Measurements from ENCODE around the gene PRKN. TPM values are rescaled to one million over a fixed set of nuclear protein-coding genes. Genes with fewer than 3 reads are reported as not detected.

Gene PRKN
- total RNA-seq, 2 donors from 2014 or later: 10.7 to 21.2 TPM

DNA sequence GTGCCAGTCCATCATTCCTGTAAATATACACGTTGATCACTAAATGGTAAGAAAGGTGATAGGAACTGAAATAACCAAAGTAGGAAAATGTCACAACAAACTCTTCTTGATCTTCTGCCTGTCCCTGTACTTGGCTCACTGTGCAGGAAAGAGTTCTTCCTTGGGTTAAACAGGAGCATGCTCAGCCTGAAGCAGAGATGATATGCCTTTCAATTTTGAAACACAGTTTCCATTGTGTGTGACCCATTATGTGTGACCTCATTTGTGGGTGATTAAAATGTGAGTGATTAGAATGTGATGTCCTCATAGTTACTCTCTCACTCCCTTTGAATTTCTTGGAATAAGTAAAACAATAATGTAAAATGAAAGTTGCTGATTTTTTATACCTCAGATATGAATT, 1026.5 kb downstream of the PRKN start:
- 40% methylated on average over 1 of the region's 1 CpG for WGBS

DNA sequence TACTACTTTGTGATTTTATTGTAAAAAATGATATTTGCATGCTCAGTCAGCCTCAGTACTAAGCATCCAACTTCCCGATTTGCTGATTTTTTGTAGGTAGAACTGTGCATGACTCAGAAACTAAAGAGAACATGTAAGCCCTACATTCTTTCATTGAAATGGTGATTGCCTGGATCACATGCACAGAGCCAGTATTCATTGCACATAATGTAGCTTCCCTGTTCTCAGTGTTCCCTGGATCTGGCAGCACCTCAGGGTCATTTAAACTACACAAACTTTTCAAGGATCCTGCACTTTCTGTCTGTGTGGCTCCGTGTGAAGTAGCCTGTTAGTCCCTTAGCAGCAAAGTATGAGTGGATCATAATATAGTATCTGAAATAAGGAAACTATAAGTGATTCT, 1030.8 kb downstream of the PRKN start:
- H3K27ac ChIP-seq: no peak overlapping the region
- H3K27me3 ChIP-seq (replicated peaks; ENCODE audit: insufficient read depth): no peaks in the 10 kb centered on the region
- H3K9me3 ChIP-seq: no peaks in the 10 kb centered on the region
- intact Hi-C loops (cut with DNase I): loop anchor here (10.0 kb wide), 1 partner anchor 282 kb away; no protein-coding TSS in a partner anchor
- TF ChIP-seq, protein P1, sequence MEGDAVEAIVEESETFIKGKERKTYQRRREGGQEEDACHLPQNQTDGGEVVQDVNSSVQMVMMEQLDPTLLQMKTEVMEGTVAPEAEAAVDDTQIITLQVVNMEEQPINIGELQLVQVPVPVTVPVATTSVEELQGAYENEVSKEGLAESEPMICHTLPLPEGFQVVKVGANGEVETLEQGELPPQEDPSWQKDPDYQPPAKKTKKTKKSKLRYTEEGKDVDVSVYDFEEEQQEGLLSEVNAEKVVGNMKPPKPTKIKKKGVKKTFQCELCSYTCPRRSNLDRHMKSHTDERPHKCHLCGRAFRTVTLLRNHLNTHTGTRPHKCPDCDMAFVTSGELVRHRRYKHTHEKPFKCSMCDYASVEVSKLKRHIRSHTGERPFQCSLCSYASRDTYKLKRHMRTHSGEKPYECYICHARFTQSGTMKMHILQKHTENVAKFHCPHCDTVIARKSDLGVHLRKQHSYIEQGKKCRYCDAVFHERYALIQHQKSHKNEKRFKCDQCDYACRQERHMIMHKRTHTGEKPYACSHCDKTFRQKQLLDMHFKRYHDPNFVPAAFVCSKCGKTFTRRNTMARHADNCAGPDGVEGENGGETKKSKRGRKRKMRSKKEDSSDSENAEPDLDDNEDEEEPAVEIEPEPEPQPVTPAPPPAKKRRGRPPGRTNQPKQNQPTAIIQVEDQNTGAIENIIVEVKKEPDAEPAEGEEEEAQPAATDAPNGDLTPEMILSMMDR (IDR thresholded peaks at IDR 0.05): no peak
- TF ChIP-seq POLR2AphosphoS5 (IDR thresholded peaks at IDR 0.05) (no peak), POLR2A (IDR thresholded peaks at IDR 0.05) (no peak)
- WGBS: 47% methylated on average over 2 of the region's 2 CpGs
- DNase-seq (ENCODE audit: low spot score): no peak
- no peaks in the 10 kb centered on the region for H3K36me3 ChIP-seq
- H3K4me1 ChIP-seq (replicated peaks): no peaks in the 10 kb centered on the region
- no peak overlapping the region for H3K4me3 ChIP-seq

More for the DNA sequence above, 1026.5 kb downstream of the PRKN start:
- Histone ChIP-seq H3K4me1 (replicated peaks) (no peaks in the 10 kb centered on the region), H3K36me3 (no peaks in the 10 kb centered on the region), H3K4me3 (no peak overlapping the region), H3K27ac (no peak overlapping the region), H3K27me3 (replicated peaks; ENCODE audit: insufficient read depth) (no peaks in the 10 kb centered on the region), H3K9me3 (no peaks in the 10 kb centered on the region)
- no peak for DNase-seq (ENCODE audit: low spot score)
- TF ChIP-seq POLR2A (IDR thresholded peaks at IDR 0.05) (no peak), POLR2AphosphoS5 (IDR thresholded peaks at IDR 0.05) (no peak)
- TF ChIP-seq, protein P1 (IDR thresholded peaks at IDR 0.05): no peak
- intact Hi-C loops (cut with DNase I): no loop called here

DNA sequence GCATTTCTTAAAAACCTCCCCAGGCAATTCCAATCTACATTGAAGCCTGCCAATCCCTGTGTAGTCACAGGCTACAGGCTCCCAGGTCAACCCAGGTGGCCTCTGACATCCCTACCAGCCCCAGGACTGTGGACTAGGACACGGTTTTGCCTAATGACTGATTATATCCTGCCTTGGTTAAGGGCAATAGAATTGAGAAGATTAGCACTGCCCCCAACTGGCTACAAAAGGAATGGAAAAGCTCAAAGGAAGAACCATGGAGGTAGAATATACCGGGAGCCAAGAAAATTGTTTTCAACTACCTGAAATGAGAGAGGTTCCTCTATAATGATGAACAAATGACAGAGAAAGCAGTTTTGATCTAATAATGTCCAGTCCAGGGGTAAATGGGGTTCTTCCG, 1032.6 kb downstream of the PRKN start:
- no peaks in the 10 kb centered on the region for H3K9me3 ChIP-seq
- no peaks in the 10 kb centered on the region for H3K36me3 ChIP-seq
- H3K4me1 ChIP-seq (replicated peaks): no peaks in the 10 kb centered on the region
- H3K27me3 ChIP-seq (replicated peaks; ENCODE audit: insufficient read depth): no peaks in the 10 kb centered on the region
- H3K27ac ChIP-seq: no peak overlapping the region
- DNase-seq (ENCODE audit: low spot score): no peak
- intact Hi-C loops (cut with DNase I): loop anchor here (10.0 kb wide), 1 partner anchor 280 kb away; no protein-coding TSS in a partner anchor
- TF ChIP-seq, protein P1 (IDR thresholded peaks at IDR 0.05): no peak
- TF ChIP-seq POLR2AphosphoS5 (IDR thresholded peaks at IDR 0.05) (no peak), POLR2A (IDR thresholded peaks at IDR 0.05) (no peak)
- no peak overlapping the region for H3K4me3 ChIP-seq
- WGBS: 71% methylated on average over 3 of the region's 3 CpGs

DNA sequence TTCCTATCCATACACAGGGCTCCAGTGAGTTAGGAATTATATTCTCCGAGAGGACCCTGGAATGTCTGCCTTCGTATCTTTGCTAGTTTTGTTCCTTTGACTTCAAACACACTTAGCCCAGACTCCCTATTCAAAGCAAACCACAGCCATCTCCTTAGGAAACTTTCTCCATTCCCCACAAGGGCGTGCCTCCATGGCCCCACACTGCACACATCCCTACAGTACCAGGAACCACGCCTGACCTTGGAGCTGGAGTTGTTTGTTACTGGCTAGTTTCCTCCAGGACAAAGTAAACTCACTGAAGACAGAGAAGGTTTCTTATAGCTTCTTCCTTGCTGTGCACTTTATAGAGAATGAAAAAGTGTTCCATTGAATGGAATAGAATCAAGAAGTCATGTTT, 1040.9 kb downstream of the PRKN start:
- intact Hi-C loops (cut with DNase I): no loop called here
- WGBS: 55% methylated on average over 4 of the region's 4 CpGs
- TF ChIP-seq POLR2AphosphoS5 (IDR thresholded peaks at IDR 0.05): no peak
- TF ChIP-seq POLR2A (IDR thresholded peaks at IDR 0.05): no peak
- TF ChIP-seq, protein P1 (IDR thresholded peaks at IDR 0.05): no peak

DNA sequence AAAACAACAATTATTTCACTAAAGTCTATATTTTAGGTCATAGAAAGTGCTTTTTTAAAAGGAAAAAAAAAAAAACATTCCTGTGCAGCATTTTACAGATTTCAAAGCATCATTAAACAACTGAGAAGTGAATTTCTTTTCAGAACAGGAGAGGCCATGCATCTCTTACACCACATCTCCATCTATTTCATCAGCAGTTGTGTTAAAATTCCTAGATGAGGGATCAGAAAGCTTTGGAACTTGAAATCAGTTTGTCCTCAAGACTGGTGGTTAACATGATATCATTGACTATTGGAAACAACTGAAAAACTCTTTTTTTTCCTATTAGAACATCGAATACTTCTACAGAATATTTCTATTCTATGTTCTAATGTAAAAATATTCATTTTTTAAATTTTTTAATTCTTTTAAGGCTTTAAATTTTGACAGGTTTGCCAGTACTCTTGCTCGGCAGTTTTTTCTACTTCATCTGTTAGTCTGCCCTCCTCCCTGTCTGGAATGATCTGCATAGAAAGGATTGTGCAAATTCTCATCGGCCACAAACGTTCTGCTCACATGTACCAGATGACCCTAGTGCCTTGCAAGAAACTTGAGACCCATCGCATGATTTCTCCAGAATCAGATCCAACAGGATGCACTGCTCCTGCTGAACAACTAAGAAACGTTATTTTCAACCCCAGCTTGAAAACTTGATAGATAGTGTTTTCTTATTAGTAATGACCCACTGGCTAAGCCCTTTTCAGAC, 1042.7 kb downstream of the PRKN start:
- no peak overlapping the region for H3K27ac ChIP-seq
- no peaks in the 10 kb centered on the region for H3K9me3 ChIP-seq
- no peaks in the 10 kb centered on the region for H3K36me3 ChIP-seq
- no peaks in the 10 kb centered on the region for H3K27me3 ChIP-seq (replicated peaks; ENCODE audit: insufficient read depth)
- H3K4me1 ChIP-seq (replicated peaks): no peaks in the 10 kb centered on the region
- TF ChIP-seq POLR2A (IDR thresholded peaks at IDR 0.05) (no peak), POLR2AphosphoS5 (IDR thresholded peaks at IDR 0.05) (no peak)
- TF ChIP-seq, protein P1 (IDR thresholded peaks at IDR 0.05): no peak
- no peak overlapping the region for H3K4me3 ChIP-seq
- intact Hi-C loops (cut with DNase I): no loop called here
- no peak for DNase-seq (ENCODE audit: low spot score)
- 77% methylated on average over 6 of the region's 6 CpGs for WGBS

More for the DNA sequence above, 1040.9 kb downstream of the PRKN start:
- Histone ChIP-seq H3K27ac (no peak overlapping the region), H3K4me3 (no peak overlapping the region), H3K27me3 (replicated peaks; ENCODE audit: insufficient read depth) (no peaks in the 10 kb centered on the region), H3K36me3 (no peaks in the 10 kb centered on the region), H3K9me3 (no peaks in the 10 kb centered on the region), H3K4me1 (replicated peaks) (no peaks in the 10 kb centered on the region)
- no peak for DNase-seq (ENCODE audit: low spot score)
